Suprapubic skin (tissue), 3 donors: ENCODE results near the gene UPK3B.
"Not testable (repeated sequence)": the region's sequence is repeated elsewhere in the genome, so short reads cannot be mapped to it uniquely, and the experiment has no call there.

Experiments used
- EP300 ChIP-seq: sonication (generic); formaldehyde crosslinking; IDR thresholded peaks from one replicate; pipeline ENCODE4 v1.6.1; 2017; ENCODE audit warnings: antibody characterized with exemption
- POLR2A ChIP-seq, 2 donors: fragments of 450-650 bp; IDR thresholded peaks; one replicate each; pipeline ENCODE4 v1.6.1; 2017; ENCODE audit warnings: antibody characterized with exemption in 2 of 2, mild to moderate bottlenecking in 2 of 2, moderate library complexity in 2 of 2
- TF ChIP-seq, protein P1 (sequence below), 2 donors: fragments of 200-600 bp in 1 of 2; fragments of 450-650 bp in 1 of 2; sonication (generic) in 1 of 2; IDR thresholded peaks; one replicate each; pipeline ENCODE4 v1.5.1; 2016 to 2019; ENCODE audit warnings: antibody characterized with exemption in 2 of 2, mild to moderate bottlenecking in 1 of 2, moderate library complexity in 1 of 2

DNA sequence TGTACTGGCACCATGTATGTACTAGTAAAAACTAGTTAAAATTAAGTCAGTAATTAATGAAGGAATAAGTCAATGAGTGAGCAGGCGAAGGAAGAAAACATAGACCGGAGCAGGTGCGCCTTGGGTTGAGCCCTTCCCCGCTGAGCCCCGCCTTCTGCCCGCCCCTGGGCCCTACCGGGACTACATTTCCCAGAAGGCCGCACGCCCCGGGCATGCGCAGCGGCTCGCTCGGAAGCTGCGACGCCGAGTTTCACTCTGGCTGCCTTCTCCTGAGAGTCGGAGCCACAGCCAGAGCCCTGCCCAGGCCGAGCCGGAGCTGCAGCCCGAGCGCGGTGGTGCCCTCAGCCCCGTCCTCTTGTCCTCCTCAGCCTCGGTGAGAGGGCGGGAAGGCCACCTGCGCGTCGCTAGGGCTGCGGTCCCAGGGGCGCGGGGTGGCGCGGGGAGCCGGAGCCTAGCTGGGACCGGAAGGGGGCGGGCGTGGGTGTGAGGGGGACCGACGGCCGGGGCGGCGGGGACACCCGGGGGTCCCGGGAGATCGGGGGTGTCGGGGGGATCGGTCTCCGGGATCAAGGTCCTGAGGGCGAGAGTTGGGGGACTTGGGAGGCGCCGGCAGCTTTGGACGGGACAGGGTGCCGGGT lies 48.8 kb upstream of the UPK3B start, which contains the start of gene DTX2:
- not testable (repeated sequence) for TF ChIP-seq POLR2A (IDR thresholded peaks at IDR 0.05); EP300
- TF ChIP-seq, protein P1, sequence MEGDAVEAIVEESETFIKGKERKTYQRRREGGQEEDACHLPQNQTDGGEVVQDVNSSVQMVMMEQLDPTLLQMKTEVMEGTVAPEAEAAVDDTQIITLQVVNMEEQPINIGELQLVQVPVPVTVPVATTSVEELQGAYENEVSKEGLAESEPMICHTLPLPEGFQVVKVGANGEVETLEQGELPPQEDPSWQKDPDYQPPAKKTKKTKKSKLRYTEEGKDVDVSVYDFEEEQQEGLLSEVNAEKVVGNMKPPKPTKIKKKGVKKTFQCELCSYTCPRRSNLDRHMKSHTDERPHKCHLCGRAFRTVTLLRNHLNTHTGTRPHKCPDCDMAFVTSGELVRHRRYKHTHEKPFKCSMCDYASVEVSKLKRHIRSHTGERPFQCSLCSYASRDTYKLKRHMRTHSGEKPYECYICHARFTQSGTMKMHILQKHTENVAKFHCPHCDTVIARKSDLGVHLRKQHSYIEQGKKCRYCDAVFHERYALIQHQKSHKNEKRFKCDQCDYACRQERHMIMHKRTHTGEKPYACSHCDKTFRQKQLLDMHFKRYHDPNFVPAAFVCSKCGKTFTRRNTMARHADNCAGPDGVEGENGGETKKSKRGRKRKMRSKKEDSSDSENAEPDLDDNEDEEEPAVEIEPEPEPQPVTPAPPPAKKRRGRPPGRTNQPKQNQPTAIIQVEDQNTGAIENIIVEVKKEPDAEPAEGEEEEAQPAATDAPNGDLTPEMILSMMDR (IDR thresholded peaks at IDR 0.05), result not testable (repeated sequence)
